ENCODE measurements around the gene GRAMD1C. TPM values are rescaled to one million over a fixed set of nuclear protein-coding genes. Genes with fewer than 3 reads are reported as not detected.

GRAMD1C gene
- total RNA-seq, 1 donor from 2014 or later: 3.7 TPM

- Histone ChIP-seq H3K79me2 (ENCODE audit: insufficient read depth, low read length) (no peaks in the 10 kb centered on the region), H3K4me3 (ENCODE audit: insufficient read depth, low read depth, low read length) (no peak overlapping the region), H3K27me3 (ENCODE audit: insufficient read depth, low read length) (peaks cover 16% of the 10 kb centered on the region), H3K4me2 (ENCODE audit: low read length) (no peak overlapping the region), H2AFZ (ENCODE audit: low read depth, low read length) (no peak overlapping the region), H3K9ac (ENCODE audit: low read length) (no peak overlapping the region), H4K20me1 (ENCODE audit: insufficient read depth, low read length) (no peaks in the 10 kb centered on the region), H3K27ac (ENCODE audit: low read depth, low read length) (no peak overlapping the region), H3K36me3 (ENCODE audit: insufficient read depth, low read length) (no peaks in the 10 kb centered on the region), H3K9me3 (ENCODE audit: insufficient read depth, low read depth, low read length) (no peaks in the 10 kb centered on the region), H3K4me1 (ENCODE audit: insufficient read depth, low read length) (peaks cover 5% of the 10 kb centered on the region)
- FAIRE-seq: no peak
- Mint-ChIP-seq H3K4me3 (ENCODE audit: unreplicated experiment) (no peak overlapping the region), H3K9me3 (ENCODE audit: unreplicated experiment) (peaks cover 1% of the 10 kb centered on the region), H3K27me3 (ENCODE audit: low read depth, unreplicated experiment) (peaks cover 56% of the 10 kb centered on the region), H3K27ac (ENCODE audit: unreplicated experiment) (no peak overlapping the region), H3K36me3 (ENCODE audit: low read depth, unreplicated experiment) (peaks cover 2% of the 10 kb centered on the region), H3K4me1 (ENCODE audit: low read depth, unreplicated experiment) (peaks cover 6% of the 10 kb centered on the region)
- DNase-seq (ENCODE audit: low read depth): no peak
- TF ChIP-seq EZH2 (IDR thresholded peaks at IDR 0.05; ENCODE audit: insufficient read depth, low read length): no peak
- no peak for TF ChIP-seq CTCF (IDR thresholded peaks at IDR 0.05; ENCODE audit: insufficient read depth, low read depth, low read length)
Measured at GRCh38 chr3:113954091-113954685, 115.6 kb downstream of the GRAMD1C start.

- no peak for DNase-seq (ENCODE audit: low read depth)
- Histone ChIP-seq H3K4me1 (ENCODE audit: insufficient read depth, low read length) (no peaks in the 10 kb centered on the region), H3K4me2 (ENCODE audit: low read length) (no peak overlapping the region), H3K27me3 (ENCODE audit: insufficient read depth, low read length) (no peaks in the 10 kb centered on the region), H3K9ac (ENCODE audit: low read length) (no peak overlapping the region), H3K4me3 (ENCODE audit: insufficient read depth, low read depth, low read length) (no peak overlapping the region), H3K79me2 (ENCODE audit: insufficient read depth, low read length) (no peaks in the 10 kb centered on the region), H3K36me3 (ENCODE audit: insufficient read depth, low read length) (no peaks in the 10 kb centered on the region), H3K9me3 (ENCODE audit: insufficient read depth, low read depth, low read length) (no peaks in the 10 kb centered on the region), H2AFZ (ENCODE audit: low read depth, low read length) (no peak overlapping the region), H4K20me1 (ENCODE audit: insufficient read depth, low read length) (no peaks in the 10 kb centered on the region), H3K27ac (ENCODE audit: low read depth, low read length) (no peak overlapping the region)
- Mint-ChIP-seq H3K27ac (ENCODE audit: unreplicated experiment) (no peak overlapping the region), H3K36me3 (ENCODE audit: low read depth, unreplicated experiment) (no peaks in the 10 kb centered on the region), H3K4me3 (ENCODE audit: unreplicated experiment) (no peak overlapping the region), H3K9me3 (ENCODE audit: unreplicated experiment) (no peaks in the 10 kb centered on the region), H3K4me1 (ENCODE audit: low read depth, unreplicated experiment) (no peaks in the 10 kb centered on the region), H3K27me3 (ENCODE audit: low read depth, unreplicated experiment) (peaks cover 4% of the 10 kb centered on the region)
- no peak for TF ChIP-seq CTCF (IDR thresholded peaks at IDR 0.05; ENCODE audit: insufficient read depth, low read depth, low read length)
- TF ChIP-seq EZH2 (IDR thresholded peaks at IDR 0.05; ENCODE audit: insufficient read depth, low read length): no peak
- no peak for FAIRE-seq
Measured at GRCh38 chr3:113963879-113964278, 125.3 kb downstream of the GRAMD1C start.

- H3K27ac ChIP-seq (ENCODE audit: low read depth, low read length): no peak overlapping the region
- H4K20me1 ChIP-seq (ENCODE audit: insufficient read depth, low read length): no peaks in the 10 kb centered on the region
- no peaks in the 10 kb centered on the region for H3K27me3 ChIP-seq (ENCODE audit: insufficient read depth, low read length)
- no peaks in the 10 kb centered on the region for H3K9me3 ChIP-seq (ENCODE audit: insufficient read depth, low read depth, low read length)
- no peak overlapping the region for H3K9ac ChIP-seq (ENCODE audit: low read length)
- H2AFZ ChIP-seq (ENCODE audit: low read depth, low read length): no peak overlapping the region
- Mint-ChIP-seq H3K27ac (ENCODE audit: unreplicated experiment) (no peak overlapping the region), H3K4me1 (ENCODE audit: low read depth, unreplicated experiment) (no peaks in the 10 kb centered on the region), H3K4me3 (ENCODE audit: unreplicated experiment) (no peak overlapping the region), H3K9me3 (ENCODE audit: unreplicated experiment) (peaks cover under 1% of the 10 kb centered on the region), H3K36me3 (ENCODE audit: low read depth, unreplicated experiment) (no peaks in the 10 kb centered on the region), H3K27me3 (ENCODE audit: low read depth, unreplicated experiment) (no peaks in the 10 kb centered on the region)
- no peak overlapping the region for H3K4me3 ChIP-seq (ENCODE audit: insufficient read depth, low read depth, low read length)
- no peak for DNase-seq (ENCODE audit: low read depth)
- H3K36me3 ChIP-seq (ENCODE audit: insufficient read depth, low read length): no peaks in the 10 kb centered on the region
- H3K4me2 ChIP-seq (ENCODE audit: low read length): no peak overlapping the region
- no peaks in the 10 kb centered on the region for H3K79me2 ChIP-seq (ENCODE audit: insufficient read depth, low read length)
- TF ChIP-seq EZH2 (IDR thresholded peaks at IDR 0.05; ENCODE audit: insufficient read depth, low read length) (no peak), CTCF (IDR thresholded peaks at IDR 0.05; ENCODE audit: insufficient read depth, low read depth, low read length) (no peak)
- no peak for FAIRE-seq
- no peaks in the 10 kb centered on the region for H3K4me1 ChIP-seq (ENCODE audit: insufficient read depth, low read length)
Measured at GRCh38 chr3:113966172-113966571, 127.6 kb downstream of the GRAMD1C start.
